ENCODE results near the gene ITGA1. TPM values are rescaled to one million over a fixed set of nuclear protein-coding genes. Genes with fewer than 3 reads are reported as not detected.
"Not testable (repeated sequence)": the region's sequence is repeated elsewhere in the genome, so short reads cannot be mapped to it uniquely, and the experiment has no call there.

Gene ITGA1
- total and polyA plus RNA-seq, 2 donors (not counting 1 experiment from before 2014, with no cell fraction given) = 0.74 TPM; not detected in 1

GRCh38 chr5:52844885-52845284 lies 57.2 kb downstream of the ITGA1 start:
- POLR2A ChIA-PET = no interaction called here
- Histone ChIP-seq H3K4me2 (replicated peaks; ENCODE audit: low read depth, low read length, poor library complexity, severe bottlenecking) (no peak overlapping the region), H3K27ac (ENCODE audit: low read length in 2 of 2) (no peak overlapping the region), H3K4me1 (ENCODE audit: control insufficient read depth in 2 of 2, insufficient read depth in 2 of 2, low read length in 2 of 2) (no peaks in the 10 kb centered on the region), H3K9me3 (ENCODE audit: control extremely low read depth in 1 of 3, control insufficient read depth in 2 of 3, insufficient read depth in 1 of 3, low read length in 2 of 3) (no peaks in the 10 kb centered on the region), H4K20me1 (ENCODE audit: control insufficient read depth, insufficient read depth, low read length, poor library complexity, severe bottlenecking) (no peaks in the 10 kb centered on the region), H3K4me3 (ENCODE audit: control extremely low read depth in 1 of 5, extremely low read depth in 1 of 5, insufficient read depth in 1 of 5, low read depth in 2 of 5, low read length in 4 of 5) (no peak overlapping the region), H3K79me2 (ENCODE audit: control insufficient read depth, insufficient read depth, low read length) (no peaks in the 10 kb centered on the region), H3K9ac (ENCODE audit: low read length) (no peak overlapping the region), H3K36me3 (replicated peaks in 1 of 2; ENCODE audit: control extremely low read depth in 1 of 2, control insufficient read depth in 1 of 2, extremely low read depth in 1 of 2, insufficient read depth in 2 of 2, low read length in 1 of 2) (no peaks in the 10 kb centered on the region), H3K27me3 (replicated peaks in 1 of 4; ENCODE audit: control extremely low read depth in 1 of 4, control insufficient read depth in 3 of 4, insufficient read depth in 4 of 4, low read length in 3 of 4) (no peaks in the 10 kb centered on the region), H2AFZ (ENCODE audit: insufficient read depth, low read depth, low read length, poor library complexity, severe bottlenecking) (no peak overlapping the region)
- WGBS (ENCODE audit: insufficient coverage) = no CpG with 5 or more reads among the region's 1 CpG
- CTCF ChIA-PET = no interaction called here
- intact Hi-C loops (cut with micrococcal nuclease) = no loop called here
- TF ChIP-seq, protein P1, sequence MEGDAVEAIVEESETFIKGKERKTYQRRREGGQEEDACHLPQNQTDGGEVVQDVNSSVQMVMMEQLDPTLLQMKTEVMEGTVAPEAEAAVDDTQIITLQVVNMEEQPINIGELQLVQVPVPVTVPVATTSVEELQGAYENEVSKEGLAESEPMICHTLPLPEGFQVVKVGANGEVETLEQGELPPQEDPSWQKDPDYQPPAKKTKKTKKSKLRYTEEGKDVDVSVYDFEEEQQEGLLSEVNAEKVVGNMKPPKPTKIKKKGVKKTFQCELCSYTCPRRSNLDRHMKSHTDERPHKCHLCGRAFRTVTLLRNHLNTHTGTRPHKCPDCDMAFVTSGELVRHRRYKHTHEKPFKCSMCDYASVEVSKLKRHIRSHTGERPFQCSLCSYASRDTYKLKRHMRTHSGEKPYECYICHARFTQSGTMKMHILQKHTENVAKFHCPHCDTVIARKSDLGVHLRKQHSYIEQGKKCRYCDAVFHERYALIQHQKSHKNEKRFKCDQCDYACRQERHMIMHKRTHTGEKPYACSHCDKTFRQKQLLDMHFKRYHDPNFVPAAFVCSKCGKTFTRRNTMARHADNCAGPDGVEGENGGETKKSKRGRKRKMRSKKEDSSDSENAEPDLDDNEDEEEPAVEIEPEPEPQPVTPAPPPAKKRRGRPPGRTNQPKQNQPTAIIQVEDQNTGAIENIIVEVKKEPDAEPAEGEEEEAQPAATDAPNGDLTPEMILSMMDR (IDR thresholded peaks at IDR 0.05) = no peak
- TF ChIP-seq EZH2 (IDR thresholded peaks at IDR 0.05; ENCODE audit: borderline replicate concordance, insufficient read depth, low read depth, low read length, poor library complexity, severe bottlenecking) = no peak
- no peak for ATAC-seq (ENCODE audit: low read depth)
- DNase-seq = no peak
- Mint-ChIP-seq H3K9me3 (ENCODE audit: insufficient read depth) (no peaks in the 10 kb centered on the region), H3K4me3 (no peak overlapping the region), H3K4me1 (no peaks in the 10 kb centered on the region), H3K27ac (no peak overlapping the region), H3K27me3 (no peaks in the 10 kb centered on the region)

GRCh38 chr5:52846182-52846842 lies 58.6 kb downstream of the ITGA1 start:
- ChIA-PET POLR2A (no interaction called here), CTCF (no interaction called here)
- WGBS (ENCODE audit: insufficient coverage) = 79% methylated on average over 4 of the region's 6 CpGs
- Histone ChIP-seq H3K36me3 (replicated peaks in 1 of 2; ENCODE audit: control extremely low read depth in 1 of 2, control insufficient read depth in 1 of 2, extremely low read depth in 1 of 2, insufficient read depth in 2 of 2, low read length in 1 of 2) (no peaks in the 10 kb centered on the region), H3K27ac (ENCODE audit: low read length in 2 of 2) (no peak overlapping the region), H3K4me2 (replicated peaks; ENCODE audit: low read depth, low read length, poor library complexity, severe bottlenecking) (no peak overlapping the region), H3K27me3 (replicated peaks in 1 of 4; ENCODE audit: control extremely low read depth in 1 of 4, control insufficient read depth in 3 of 4, insufficient read depth in 4 of 4, low read length in 3 of 4) (peaks cover 0 to 4% (median 0%) of the 10 kb centered on the region in 4 experiments), H3K4me1 (ENCODE audit: control insufficient read depth in 2 of 2, insufficient read depth in 2 of 2, low read length in 2 of 2) (no peaks in the 10 kb centered on the region), H4K20me1 (ENCODE audit: control insufficient read depth, insufficient read depth, low read length, poor library complexity, severe bottlenecking) (no peaks in the 10 kb centered on the region), H3K4me3 (ENCODE audit: control extremely low read depth in 1 of 5, extremely low read depth in 1 of 5, insufficient read depth in 1 of 5, low read depth in 2 of 5, low read length in 4 of 5) (no peak overlapping the region), H3K79me2 (ENCODE audit: control insufficient read depth, insufficient read depth, low read length) (no peaks in the 10 kb centered on the region), H3K9ac (ENCODE audit: low read length) (no peak overlapping the region), H2AFZ (ENCODE audit: insufficient read depth, low read depth, low read length, poor library complexity, severe bottlenecking) (no peak overlapping the region), H3K9me3 (ENCODE audit: control extremely low read depth in 1 of 3, control insufficient read depth in 2 of 3, insufficient read depth in 1 of 3, low read length in 2 of 3) (no peaks in the 10 kb centered on the region)
- Mint-ChIP-seq H3K4me1 (no peaks in the 10 kb centered on the region), H3K27ac (no peak overlapping the region), H3K27me3 (no peaks in the 10 kb centered on the region), H3K9me3 (ENCODE audit: insufficient read depth) (no peaks in the 10 kb centered on the region), H3K4me3 (no peak overlapping the region)
- TF ChIP-seq EZH2 (IDR thresholded peaks at IDR 0.05; ENCODE audit: borderline replicate concordance, insufficient read depth, low read depth, low read length, poor library complexity, severe bottlenecking) = no peak
- TF ChIP-seq, protein P1 (IDR thresholded peaks at IDR 0.05) = no peak
- DNase-seq = no peak
- intact Hi-C loops (cut with micrococcal nuclease) = no loop called here
- no peak for ATAC-seq (ENCODE audit: low read depth)

DNA sequence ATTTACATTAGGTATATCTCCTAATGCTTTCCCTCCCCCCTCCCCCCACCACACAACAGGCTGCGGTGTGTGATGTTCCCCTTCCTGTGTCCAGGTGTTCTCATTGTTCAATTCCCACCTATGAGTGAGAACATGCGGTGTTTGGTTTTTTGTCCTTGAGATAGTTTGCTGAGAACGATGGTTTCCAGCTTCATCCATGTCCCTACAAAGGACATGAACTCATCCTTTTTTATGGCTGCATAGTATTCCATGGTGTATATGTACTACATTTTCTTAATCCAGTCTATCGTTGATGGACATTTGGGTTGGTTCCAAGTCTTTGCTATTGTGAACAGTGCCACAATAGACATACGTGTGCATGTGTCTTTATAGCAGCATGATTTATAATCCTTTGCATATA lies 61.0 kb downstream of the ITGA1 start:
- WGBS (ENCODE audit: insufficient coverage) = no CpG with 5 or more reads among the region's 5 CpGs
- H3K36me3 ChIP-seq (replicated peaks in 1 of 2; ENCODE audit: control extremely low read depth in 1 of 2, control insufficient read depth in 1 of 2, extremely low read depth in 1 of 2, insufficient read depth in 2 of 2, low read length in 1 of 2); H3K4me1 Mint-ChIP-seq; ATAC-seq (ENCODE audit: low read depth); H3K9me3 ChIP-seq (ENCODE audit: control extremely low read depth in 1 of 3, control insufficient read depth in 2 of 3, insufficient read depth in 1 of 3, low read length in 2 of 3); H3K79me2 ChIP-seq (ENCODE audit: control insufficient read depth, insufficient read depth, low read length); H3K4me3 Mint-ChIP-seq; H3K27me3 Mint-ChIP-seq; POLR2A ChIA-PET; H3K27ac Mint-ChIP-seq; H3K27ac ChIP-seq (ENCODE audit: low read length in 2 of 2); DNase-seq; intact Hi-C loops (cut with micrococcal nuclease); H3K4me2 ChIP-seq (replicated peaks; ENCODE audit: low read depth, low read length, poor library complexity, severe bottlenecking); H3K9ac ChIP-seq (ENCODE audit: low read length); H3K27me3 ChIP-seq (replicated peaks in 1 of 4; ENCODE audit: control extremely low read depth in 1 of 4, control insufficient read depth in 3 of 4, insufficient read depth in 4 of 4, low read length in 3 of 4); H3K4me3 ChIP-seq (ENCODE audit: control extremely low read depth in 1 of 5, extremely low read depth in 1 of 5, insufficient read depth in 1 of 5, low read depth in 2 of 5, low read length in 4 of 5); H2AFZ ChIP-seq (ENCODE audit: insufficient read depth, low read depth, low read length, poor library complexity, severe bottlenecking); H4K20me1 ChIP-seq (ENCODE audit: control insufficient read depth, insufficient read depth, low read length, poor library complexity, severe bottlenecking); CTCF ChIA-PET; H3K9me3 Mint-ChIP-seq (ENCODE audit: insufficient read depth); H3K4me1 ChIP-seq (ENCODE audit: control insufficient read depth in 2 of 2, insufficient read depth in 2 of 2, low read length in 2 of 2): not testable (repeated sequence)

All from B cell (primary cell).